Esophagus (tissue), 2 donors: ENCODE results near the gene SLC9A3. TPM values are rescaled to one million over a fixed set of nuclear protein-coding genes. Genes with fewer than 3 reads are reported as not detected.

Experiments used
- H3K27ac ChIP-seq, 2 donors: one replicate each; pipeline ENCODE4 v1.5.1; 2013; ENCODE audit warnings: low read depth in 2 of 2, mild to moderate bottlenecking in 2 of 2, inconsistent platforms in 1 of 2, low read length in 1 of 2, moderate library complexity in 1 of 2
- H3K27me3 ChIP-seq, 2 donors: one replicate each; pipeline ENCODE4 v1.6.1; 2013; ENCODE audit warnings: low read length in 2 of 2, control low read depth in 1 of 2, mild to moderate bottlenecking in 1 of 2; ENCODE audit not compliant: insufficient read depth in 2 of 2, control insufficient read depth in 1 of 2
- H3K36me3 ChIP-seq, 2 donors: one replicate each; pipeline ENCODE4 v1.6.1; 2013; ENCODE audit warnings: low read length in 1 of 2; ENCODE audit not compliant: control insufficient read depth in 2 of 2, insufficient read depth in 2 of 2
- H3K4me1 ChIP-seq, 2 donors: one replicate each; pipeline ENCODE4 v1.6.1; 2013; ENCODE audit warnings: low read length in 1 of 2; ENCODE audit not compliant: control insufficient read depth in 2 of 2, insufficient read depth in 2 of 2
- H3K4me3 ChIP-seq, 2 donors: one replicate each; pipeline ENCODE4 v1.5.1; 2013; ENCODE audit warnings: low read length in 2 of 2, mild to moderate bottlenecking in 2 of 2, low read depth in 1 of 2, moderate library complexity in 1 of 2
- H3K9me3 ChIP-seq, 2 donors: one replicate each; pipeline ENCODE4 v1.6.1; 2013; ENCODE audit warnings: mild to moderate bottlenecking in 2 of 2, low read depth in 1 of 2, low read length in 1 of 2, moderate library complexity in 1 of 2; ENCODE audit not compliant: control insufficient read depth in 2 of 2, insufficient read depth in 1 of 2
- WGBS, 2 donors: extraction: QIAGEN DNeasy Blood & Tissue Kit; methylation state at CpG; one replicate each; pipeline ENCODE4 v1.1.7; 2013; 5-methylcytosine and 5-hydroxymethylcytosine counted together
- polyA plus RNA-seq, 2 donors: library from polyadenylated mRNA; stranded (reverse); fragments of 200-250 nt; gene quantifications; one replicate each; pipeline ENCODE4 v1.2.3, GENCODE V29; 2013
- donor health status: healthy with polysubstance abuse.
- donor health status: Bipolar disorder and iron deficiency.

The SLC9A3 gene
- polyA plus RNA-seq, 2 donors: 1.9 to 4.4 TPM

GRCh38 chr5:457195-457961 is 66.9 kb downstream of the SLC9A3 start:
- H3K27me3 ChIP-seq: no peaks in the 10 kb centered on the region
- no peak overlapping the region for H3K27ac ChIP-seq
- peaks cover 32 to 56% of the 10 kb centered on the region in 2 donors for H3K36me3 ChIP-seq
- H3K9me3 ChIP-seq: no peaks in the 10 kb centered on the region
- 89 to 90% methylated on average over 19 of the region's 19 CpGs for WGBS, 2 donors
- no peak overlapping the region for H3K4me3 ChIP-seq
- H3K4me1 ChIP-seq: peaks cover 13 to 37% of the 10 kb centered on the region in 2 donors

- H3K27ac ChIP-seq: no peak overlapping the region
- H3K4me1 ChIP-seq: peaks cover 13 to 37% of the 10 kb centered on the region in 2 donors
- H3K4me3 ChIP-seq: no peak overlapping the region
- peaks cover 35 to 49% of the 10 kb centered on the region in 2 donors for H3K36me3 ChIP-seq
- no peaks in the 10 kb centered on the region for H3K27me3 ChIP-seq
- 85% methylated on average over 28 of the region's 28 CpGs for WGBS, 2 donors
- no peaks in the 10 kb centered on the region for H3K9me3 ChIP-seq
Observed at GRCh38 chr5:456351-457194, 67.7 kb downstream of the SLC9A3 start.

GRCh38 chr5:455806-456205 is 68.4 kb downstream of the SLC9A3 start:
- Histone ChIP-seq H3K36me3 (peaks cover 35 to 49% of the 10 kb centered on the region in 2 donors), H3K27ac (no peak overlapping the region), H3K4me3 (no peak overlapping the region), H3K27me3 (no peaks in the 10 kb centered on the region), H3K9me3 (no peaks in the 10 kb centered on the region), H3K4me1 (peaks cover 13 to 37% of the 10 kb centered on the region in 2 donors)
- WGBS, 2 donors: 88% methylated on average over 11 of the region's 11 CpGs

DNA sequence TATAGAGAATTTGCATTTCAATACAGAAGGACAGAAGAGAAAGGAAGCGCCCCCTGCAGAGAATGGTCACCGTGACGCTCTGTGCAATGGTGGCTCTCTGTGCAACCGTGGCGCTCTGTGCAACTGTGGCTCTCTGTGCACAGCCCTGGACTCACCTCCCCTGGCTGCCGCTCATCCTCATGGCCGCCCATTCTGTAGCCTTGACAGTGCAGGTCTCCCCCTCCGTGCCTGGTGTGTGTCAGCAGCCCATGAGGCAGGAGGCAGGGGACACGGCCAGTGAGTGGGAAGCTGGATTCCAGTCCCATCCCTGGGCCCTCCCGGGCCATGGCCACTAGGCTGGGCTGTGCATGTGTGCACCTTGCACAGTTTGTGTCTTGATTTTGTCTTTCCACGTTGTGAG is 69.3 kb downstream of the SLC9A3 start:
- H3K27me3 ChIP-seq: no peaks in the 10 kb centered on the region
- H3K4me3 ChIP-seq: no peak overlapping the region
- no peak overlapping the region for H3K27ac ChIP-seq
- H3K36me3 ChIP-seq: peaks cover 33 to 45% of the 10 kb centered on the region in 2 donors
- peaks cover 13 to 36% of the 10 kb centered on the region in 2 donors for H3K4me1 ChIP-seq
- no peaks in the 10 kb centered on the region for H3K9me3 ChIP-seq
- WGBS, 2 donors: 85 to 88% methylated on average over 11 of the region's 11 CpGs

DNA sequence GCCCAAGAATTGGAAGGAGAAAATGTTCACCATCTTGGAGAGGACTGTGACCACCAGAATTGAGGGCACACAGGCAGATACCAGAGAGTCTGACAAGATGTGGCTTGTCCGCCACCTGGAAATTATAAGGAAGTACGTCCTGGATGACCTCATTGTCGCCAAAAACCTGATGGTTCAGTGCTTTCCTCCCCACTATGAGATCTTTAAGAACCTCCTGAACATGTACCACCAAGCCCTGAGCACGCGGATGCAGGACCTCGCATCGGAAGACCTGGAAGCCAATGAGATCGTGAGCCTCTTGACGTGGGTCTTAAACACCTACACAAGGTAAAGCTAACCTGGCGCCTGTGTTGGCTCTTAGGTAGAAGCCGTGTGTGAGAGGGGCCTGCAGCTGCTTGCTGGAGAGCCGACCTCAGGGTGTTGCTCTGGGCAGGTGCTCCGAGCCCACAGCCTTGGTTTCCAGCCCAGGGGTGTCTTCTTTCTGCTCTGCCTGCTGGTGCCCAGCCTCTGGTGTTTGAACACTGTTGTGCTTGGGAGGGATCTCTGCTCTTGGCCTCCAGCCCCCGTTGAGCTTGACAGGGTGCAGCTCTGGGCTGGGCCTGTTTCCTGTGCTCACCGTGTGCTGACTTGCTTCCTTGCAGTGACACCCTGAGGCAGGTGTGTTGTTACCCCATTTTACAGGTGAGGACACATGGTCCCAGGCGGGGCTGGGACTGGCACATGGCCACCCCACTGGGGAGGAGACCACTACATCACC is 70.3 kb downstream of the SLC9A3 start:
- Histone ChIP-seq H3K36me3 (peaks cover 31 to 41% of the 10 kb centered on the region in 2 donors), H3K27me3 (no peaks in the 10 kb centered on the region), H3K4me3 (no peak overlapping the region), H3K9me3 (no peaks in the 10 kb centered on the region), H3K27ac (peak overlapping the region; percentile 87 to 95), H3K4me1 (peaks cover 13 to 30% of the 10 kb centered on the region in 2 donors)
- WGBS, 2 donors: 58 to 70% methylated on average over 16 of the region's 16 CpGs

- peaks cover 12 to 32% of the 10 kb centered on the region in 2 donors for H3K4me1 ChIP-seq
Observed at GRCh38 chr5:452978-453710, 71.1 kb downstream of the SLC9A3 start.

DNA sequence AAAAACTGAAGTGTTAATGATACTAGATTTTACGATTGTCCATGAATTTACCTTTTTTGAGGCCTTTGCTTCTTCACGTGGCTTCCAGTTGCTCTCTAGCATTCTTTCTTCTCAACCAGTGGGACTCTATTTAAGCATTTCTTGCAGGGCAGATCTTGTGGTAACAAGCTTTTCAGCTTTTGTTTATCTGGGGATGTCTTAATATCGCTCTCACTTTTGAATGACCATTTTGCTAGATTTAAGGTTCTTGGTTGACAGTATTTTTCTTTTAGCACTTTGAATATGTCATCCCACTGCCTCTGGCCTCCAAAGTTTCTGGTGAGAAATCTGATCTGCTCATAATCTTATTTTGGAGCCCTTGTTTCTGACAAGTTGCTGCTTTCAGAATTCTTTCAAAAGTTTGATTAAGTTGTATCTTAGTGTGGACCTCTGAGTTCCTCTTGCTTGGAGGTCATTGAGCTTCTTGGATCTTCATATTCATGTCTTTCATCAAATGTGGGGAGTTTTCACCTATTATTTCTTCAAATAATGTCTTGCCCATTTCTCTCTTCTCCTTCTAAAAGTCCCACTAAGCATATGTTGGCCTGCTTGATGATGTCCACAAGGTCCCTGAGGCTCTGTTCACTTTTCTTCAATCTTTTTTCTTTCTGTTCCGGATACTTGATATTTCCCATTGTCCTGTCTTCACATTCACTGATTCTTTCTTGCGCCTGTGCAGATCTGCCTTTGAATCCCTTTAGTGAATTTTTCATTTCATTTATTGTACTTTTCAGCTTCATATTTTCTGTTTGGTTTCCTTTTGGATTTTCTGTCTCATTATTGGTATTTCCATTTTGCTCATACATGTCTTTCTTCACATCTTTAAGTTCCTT is 72.4 kb downstream of the SLC9A3 start:
- no peaks in the 10 kb centered on the region for H3K9me3 ChIP-seq
- H3K27ac ChIP-seq: no peak overlapping the region
- H3K27me3 ChIP-seq: no peaks in the 10 kb centered on the region
- WGBS, 2 donors: 79 to 85% methylated on average over 5 of the region's 5 CpGs
- peaks cover 18 to 35% of the 10 kb centered on the region in 2 donors for H3K4me1 ChIP-seq
- peaks cover 34 to 45% of the 10 kb centered on the region in 2 donors for H3K36me3 ChIP-seq
- H3K4me3 ChIP-seq: no peak overlapping the region

More at GRCh38 chr5:452978-453710, 71.1 kb downstream of the SLC9A3 start:
- 95% methylated on average over 17 of the region's 17 CpGs for WGBS, 2 donors
- Histone ChIP-seq H3K36me3 (peaks cover 36 to 43% of the 10 kb centered on the region in 2 donors), H3K27me3 (no peaks in the 10 kb centered on the region), H3K27ac (peak overlapping the region; percentile 87 to 95), H3K4me3 (no peak overlapping the region), H3K9me3 (no peaks in the 10 kb centered on the region)

GRCh38 chr5:449151-449550 is 75.1 kb downstream of the SLC9A3 start:
- peaks cover 18 to 32% of the 10 kb centered on the region in 2 donors for H3K4me1 ChIP-seq
- no peak overlapping the region for H3K27ac ChIP-seq
- 90 to 91% methylated on average over 5 of the region's 5 CpGs for WGBS, 2 donors
- H3K9me3 ChIP-seq: no peaks in the 10 kb centered on the region
- H3K27me3 ChIP-seq: no peaks in the 10 kb centered on the region
- H3K4me3 ChIP-seq: no peak overlapping the region
- H3K36me3 ChIP-seq: peaks cover 32 to 35% of the 10 kb centered on the region in 2 donors
